GM12891 (cell line): ENCODE measurements around the gene NOD2.

Experiments
- POLR2A ChIP-seq: IDR thresholded peaks from 2 replicates; pipeline ENCODE4 v1.6.1; 2011; ENCODE audit warnings: low read depth, low read length, control low read depth
- POLR2AphosphoS5 ChIP-seq: IDR thresholded peaks from 2 replicates; pipeline ENCODE4 v1.6.1; 2011; ENCODE audit warnings: low read depth, low read length, control low read depth

- TF ChIP-seq POLR2A (no peak), POLR2AphosphoS5 (no peak)
Measured at GRCh38 chr16:50646345-50646744, 47.1 kb upstream of the NOD2 start.
